ENCODE data around the gene KIN.
"Not testable (repeated sequence)": the region's sequence is repeated elsewhere in the genome, so short reads cannot be mapped to it uniquely, and the experiment has no call there.

Gene KIN

DNA sequence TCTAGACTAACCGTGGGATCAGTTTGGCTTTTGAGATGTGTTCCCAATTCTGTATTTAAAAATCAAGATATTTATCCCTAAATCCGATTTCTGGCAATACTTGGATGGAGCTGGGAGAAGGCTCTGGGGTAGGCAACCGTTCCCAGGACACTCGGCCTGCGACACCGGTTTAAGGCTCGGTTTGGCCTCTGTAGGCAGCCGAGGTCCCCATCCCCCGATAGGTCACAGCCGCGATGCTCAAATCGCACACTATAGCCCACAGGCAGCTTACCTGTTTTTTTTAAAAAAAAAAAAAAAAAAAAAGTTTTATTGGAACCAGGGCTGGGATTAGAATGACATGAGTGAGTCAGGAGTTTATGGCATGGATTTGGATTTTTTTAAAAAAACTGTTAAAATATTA is 29.8 kb upstream of the KIN start:
- H3K4me1 ChIP-seq (ENCODE audit: control insufficient read depth, insufficient read depth, low read length), result no peaks in the 10 kb centered on the region
- no peaks in the 10 kb centered on the region for H3K9me3 ChIP-seq (ENCODE audit: control insufficient read depth, low read length)
- peak overlapping the region; percentile 73 for H3K9ac ChIP-seq (ENCODE audit: low read length)
- H3K27me3 ChIP-seq (ENCODE audit: control insufficient read depth, insufficient read depth, low read length), result no peaks in the 10 kb centered on the region
- no peaks in the 10 kb centered on the region for H3K36me3 ChIP-seq (ENCODE audit: control insufficient read depth, insufficient read depth, low read length)
- H3K4me3 ChIP-seq (ENCODE audit: low read length), result peak overlapping the region; percentile 84

DNA sequence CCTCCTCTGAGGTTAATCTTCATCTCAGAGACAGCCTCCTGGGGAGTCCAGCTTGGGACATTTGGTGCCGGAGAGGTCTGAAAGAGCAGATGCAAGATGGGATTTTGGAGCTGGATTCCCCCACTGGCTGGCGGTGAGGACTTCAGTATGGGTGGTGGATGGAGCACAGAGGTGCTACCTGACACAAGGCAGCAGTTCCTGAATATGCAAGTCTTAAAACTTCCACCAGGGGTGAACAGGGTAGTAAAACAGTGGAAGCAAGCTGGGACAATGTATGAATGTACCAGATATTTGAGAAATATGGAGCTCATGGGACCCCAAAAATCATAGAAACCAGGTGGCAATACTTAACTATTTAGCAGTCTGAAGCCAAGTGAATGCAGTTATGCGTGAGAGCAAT is 25.7 kb upstream of the KIN start:
- Histone ChIP-seq H3K4me1 (ENCODE audit: control insufficient read depth, insufficient read depth, low read length) (no peaks in the 10 kb centered on the region), H3K27me3 (ENCODE audit: control insufficient read depth, insufficient read depth, low read length) (no peaks in the 10 kb centered on the region), H3K9ac (ENCODE audit: low read length) (no peak overlapping the region), H3K36me3 (ENCODE audit: control insufficient read depth, insufficient read depth, low read length) (no peaks in the 10 kb centered on the region), H3K9me3 (ENCODE audit: control insufficient read depth, low read length) (no peaks in the 10 kb centered on the region), H3K4me3 (ENCODE audit: low read length) (no peak overlapping the region)

DNA sequence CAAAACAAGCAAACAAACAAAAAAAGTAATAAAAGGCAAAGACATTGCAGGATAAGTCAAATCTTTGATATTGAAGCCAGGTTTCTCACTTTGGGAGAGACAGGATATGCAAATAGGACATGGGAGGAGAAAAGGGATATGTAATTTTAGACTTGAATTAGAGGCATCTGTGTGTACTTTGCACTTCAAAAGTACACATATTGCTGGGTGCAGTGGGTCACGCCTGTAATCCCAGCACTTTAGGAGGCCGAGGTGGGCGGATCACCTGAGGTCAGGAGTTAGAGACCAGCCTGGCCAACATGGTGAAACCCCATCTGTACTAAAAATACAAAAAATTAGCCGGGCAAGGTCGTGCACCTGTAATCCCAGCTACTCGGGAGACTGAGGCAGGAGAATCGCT is 23.9 kb upstream of the KIN start:
- not testable (repeated sequence) for H3K4me3 ChIP-seq (ENCODE audit: low read length); H3K27me3 ChIP-seq (ENCODE audit: control insufficient read depth, insufficient read depth, low read length); H3K9me3 ChIP-seq (ENCODE audit: control insufficient read depth, low read length); H3K4me1 ChIP-seq (ENCODE audit: control insufficient read depth, insufficient read depth, low read length); H3K9ac ChIP-seq (ENCODE audit: low read length); H3K36me3 ChIP-seq (ENCODE audit: control insufficient read depth, insufficient read depth, low read length)

DNA sequence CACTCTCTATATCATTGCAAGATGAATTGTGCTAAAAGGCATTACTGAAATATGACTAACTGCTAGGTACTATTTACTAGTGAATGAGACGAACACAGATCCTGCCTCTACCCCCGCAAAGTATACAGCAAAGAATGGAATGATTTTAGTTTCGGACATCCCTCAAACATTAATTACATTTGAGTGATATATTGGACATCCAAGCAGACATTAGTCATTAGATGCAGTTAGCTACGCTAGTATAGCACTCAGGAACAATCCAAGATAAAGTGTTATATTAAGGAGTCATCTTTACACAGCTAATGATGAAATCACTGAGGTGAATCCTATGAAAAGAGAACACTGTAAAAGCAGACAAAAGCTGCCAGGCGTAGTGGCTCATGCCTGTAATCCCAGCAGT is 23.2 kb upstream of the KIN start:
- Histone ChIP-seq H3K9ac (ENCODE audit: low read length) (no peak overlapping the region), H3K36me3 (ENCODE audit: control insufficient read depth, insufficient read depth, low read length) (no peaks in the 10 kb centered on the region), H3K9me3 (ENCODE audit: control insufficient read depth, low read length) (no peaks in the 10 kb centered on the region), H3K27me3 (ENCODE audit: control insufficient read depth, insufficient read depth, low read length) (no peaks in the 10 kb centered on the region), H3K4me1 (ENCODE audit: control insufficient read depth, insufficient read depth, low read length) (no peaks in the 10 kb centered on the region), H3K4me3 (ENCODE audit: low read length) (no peak overlapping the region)

DNA sequence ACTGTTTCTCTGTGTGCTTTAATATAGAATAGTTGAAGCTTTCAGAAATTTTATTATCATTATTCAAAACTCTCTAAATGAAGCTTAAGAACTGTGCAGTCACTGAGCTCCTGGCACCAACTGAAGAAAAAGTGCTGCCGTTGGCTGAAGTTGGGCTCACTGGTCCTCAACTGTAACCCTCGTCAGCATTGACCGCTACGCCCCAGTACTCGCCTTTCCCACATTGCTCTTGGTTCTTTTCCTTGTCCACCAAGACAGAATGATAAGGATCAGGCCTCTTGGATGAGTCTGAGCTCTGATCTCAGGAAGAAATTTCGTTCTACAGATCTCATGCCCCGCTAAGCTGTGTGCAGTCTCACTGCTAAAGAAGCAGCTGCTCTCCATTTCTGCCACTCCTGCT is 22.6 kb upstream of the KIN start:
- Histone ChIP-seq H3K36me3 (ENCODE audit: control insufficient read depth, insufficient read depth, low read length) (no peaks in the 10 kb centered on the region), H3K4me1 (ENCODE audit: control insufficient read depth, insufficient read depth, low read length) (no peaks in the 10 kb centered on the region), H3K27me3 (ENCODE audit: control insufficient read depth, insufficient read depth, low read length) (no peaks in the 10 kb centered on the region), H3K9me3 (ENCODE audit: control insufficient read depth, low read length) (no peaks in the 10 kb centered on the region), H3K9ac (ENCODE audit: low read length) (no peak overlapping the region), H3K4me3 (ENCODE audit: low read length) (no peak overlapping the region)

DNA sequence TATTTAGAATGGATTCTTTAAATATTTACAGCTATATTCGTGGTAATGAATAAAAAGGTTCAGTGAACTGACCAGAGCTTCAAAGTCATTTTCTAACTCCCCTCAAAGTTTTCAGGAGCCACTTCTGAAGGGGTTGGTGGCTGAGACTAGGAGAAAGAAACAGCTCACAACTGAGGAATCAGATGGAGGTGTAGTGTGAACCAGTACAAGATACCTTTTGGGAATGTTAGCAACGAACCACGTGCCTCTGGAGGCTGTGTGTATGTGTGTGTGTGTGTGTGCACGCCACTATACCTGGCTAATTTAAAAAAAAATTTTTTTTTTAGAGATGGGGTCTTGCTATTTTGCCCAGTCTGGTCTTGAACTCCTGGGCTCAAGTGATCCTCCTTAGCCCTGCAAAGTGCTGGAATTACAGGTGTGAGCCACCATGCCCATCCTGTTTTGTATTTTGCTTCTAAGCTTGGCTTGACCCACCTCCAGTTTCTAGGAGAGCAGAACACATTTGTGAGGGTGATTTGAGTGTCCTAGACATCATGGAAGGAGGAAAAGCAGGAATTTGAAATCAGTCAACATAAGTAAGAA is 21.0 kb upstream of the KIN start:
- no peaks in the 10 kb centered on the region for H3K4me1 ChIP-seq (ENCODE audit: control insufficient read depth, insufficient read depth, low read length)
- H3K4me3 ChIP-seq (ENCODE audit: low read length), result no peak overlapping the region
- H3K27me3 ChIP-seq (ENCODE audit: control insufficient read depth, insufficient read depth, low read length), result no peaks in the 10 kb centered on the region
- peaks cover 8% of the 10 kb centered on the region for H3K36me3 ChIP-seq (ENCODE audit: control insufficient read depth, insufficient read depth, low read length)
- H3K9me3 ChIP-seq (ENCODE audit: control insufficient read depth, low read length), result no peaks in the 10 kb centered on the region
- no peak overlapping the region for H3K9ac ChIP-seq (ENCODE audit: low read length)

- H3K27me3 ChIP-seq (ENCODE audit: control insufficient read depth, insufficient read depth, low read length), result no peaks in the 10 kb centered on the region
- H3K36me3 ChIP-seq (ENCODE audit: control insufficient read depth, insufficient read depth, low read length), result peaks cover 8% of the 10 kb centered on the region
- H3K4me3 ChIP-seq (ENCODE audit: low read length), result no peak overlapping the region
- H3K9me3 ChIP-seq (ENCODE audit: control insufficient read depth, low read length), result no peaks in the 10 kb centered on the region
- H3K4me1 ChIP-seq (ENCODE audit: control insufficient read depth, insufficient read depth, low read length), result no peaks in the 10 kb centered on the region
- no peak overlapping the region for H3K9ac ChIP-seq (ENCODE audit: low read length)
These were observed 16.9 kb upstream of the KIN start for GRCh38 chr10:7804741-7805140.

GRCh38 chr10:7804216-7804615 is 16.4 kb upstream of the KIN start:
- Histone ChIP-seq H3K36me3 (ENCODE audit: control insufficient read depth, insufficient read depth, low read length) (peaks cover 8% of the 10 kb centered on the region), H3K9me3 (ENCODE audit: control insufficient read depth, low read length) (no peaks in the 10 kb centered on the region), H3K4me3 (ENCODE audit: low read length) (no peak overlapping the region), H3K27me3 (ENCODE audit: control insufficient read depth, insufficient read depth, low read length) (no peaks in the 10 kb centered on the region), H3K9ac (ENCODE audit: low read length) (no peak overlapping the region), H3K4me1 (ENCODE audit: control insufficient read depth, insufficient read depth, low read length) (no peaks in the 10 kb centered on the region)

- peaks cover 8% of the 10 kb centered on the region for H3K36me3 ChIP-seq (ENCODE audit: control insufficient read depth, insufficient read depth, low read length)
- no peaks in the 10 kb centered on the region for H3K27me3 ChIP-seq (ENCODE audit: control insufficient read depth, insufficient read depth, low read length)
- H3K4me1 ChIP-seq (ENCODE audit: control insufficient read depth, insufficient read depth, low read length), result no peaks in the 10 kb centered on the region
- H3K9me3 ChIP-seq (ENCODE audit: control insufficient read depth, low read length), result no peaks in the 10 kb centered on the region
- no peak overlapping the region for H3K4me3 ChIP-seq (ENCODE audit: low read length)
- no peak overlapping the region for H3K9ac ChIP-seq (ENCODE audit: low read length)
These were observed 14.8 kb upstream of the KIN start for GRCh38 chr10:7802606-7803005.

GRCh38 chr10:7797582-7797981 is 9.8 kb upstream of the KIN start:
- H3K36me3 ChIP-seq (ENCODE audit: control insufficient read depth, insufficient read depth, low read length), result no peaks in the 10 kb centered on the region
- no peaks in the 10 kb centered on the region for H3K9me3 ChIP-seq (ENCODE audit: control insufficient read depth, low read length)
- peaks cover 4% of the 10 kb centered on the region for H3K4me1 ChIP-seq (ENCODE audit: control insufficient read depth, insufficient read depth, low read length)
- H3K9ac ChIP-seq (ENCODE audit: low read length), result no peak overlapping the region
- H3K4me3 ChIP-seq (ENCODE audit: low read length), result no peak overlapping the region
- no peaks in the 10 kb centered on the region for H3K27me3 ChIP-seq (ENCODE audit: control insufficient read depth, insufficient read depth, low read length)

GRCh38 chr10:7795605-7796004 is 7.8 kb upstream of the KIN start:
- Histone ChIP-seq H3K4me3 (ENCODE audit: low read length) (no peak overlapping the region), H3K9me3 (ENCODE audit: control insufficient read depth, low read length) (no peaks in the 10 kb centered on the region), H3K36me3 (ENCODE audit: control insufficient read depth, insufficient read depth, low read length) (no peaks in the 10 kb centered on the region), H3K9ac (ENCODE audit: low read length) (no peak overlapping the region), H3K27me3 (ENCODE audit: control insufficient read depth, insufficient read depth, low read length) (no peaks in the 10 kb centered on the region), H3K4me1 (ENCODE audit: control insufficient read depth, insufficient read depth, low read length) (peaks cover 4% of the 10 kb centered on the region)

DNA sequence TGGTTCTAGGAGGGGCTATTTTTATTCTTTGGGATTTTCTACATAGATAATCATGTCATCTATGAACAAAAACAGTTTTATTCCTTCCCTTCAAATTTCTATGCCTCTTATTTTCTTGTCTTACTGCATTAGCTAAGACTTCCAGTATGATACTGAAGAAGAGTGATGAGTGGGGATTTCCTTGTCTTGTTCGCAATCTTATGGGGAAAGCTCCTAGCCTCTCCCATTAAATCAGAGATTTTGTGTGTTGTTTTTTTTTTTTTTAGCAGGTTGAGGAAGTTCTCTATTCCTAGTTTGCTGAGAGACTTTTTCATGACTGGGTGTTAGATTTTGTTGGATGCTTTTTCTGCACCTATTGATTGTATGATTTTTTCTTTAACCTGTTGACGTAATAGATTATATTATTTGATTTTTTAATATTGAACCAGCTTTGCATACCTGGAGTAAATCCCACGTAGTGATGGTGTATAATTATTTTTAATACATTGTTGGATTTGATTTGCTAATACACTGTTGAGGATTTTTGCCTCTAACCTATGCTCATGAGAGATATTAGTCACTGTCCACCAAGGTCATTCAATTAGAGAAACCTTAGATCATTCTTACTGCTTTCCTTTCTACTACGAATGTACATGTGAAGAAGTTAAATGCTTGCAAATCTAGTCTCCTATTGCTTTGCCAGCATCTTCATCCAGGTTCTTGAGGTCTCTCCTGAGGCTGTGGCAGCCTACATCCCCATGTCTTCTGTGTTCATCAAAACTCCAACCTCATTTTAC is 6.6 kb upstream of the KIN start:
- Histone ChIP-seq H3K9ac (ENCODE audit: low read length) (no peak overlapping the region), H3K36me3 (ENCODE audit: control insufficient read depth, insufficient read depth, low read length) (no peaks in the 10 kb centered on the region), H3K4me3 (ENCODE audit: low read length) (no peak overlapping the region), H3K27me3 (ENCODE audit: control insufficient read depth, insufficient read depth, low read length) (no peaks in the 10 kb centered on the region), H3K4me1 (ENCODE audit: control insufficient read depth, insufficient read depth, low read length) (peaks cover 8% of the 10 kb centered on the region), H3K9me3 (ENCODE audit: control insufficient read depth, low read length) (no peaks in the 10 kb centered on the region)
